Measurements from ENCODE around the gene RGS3. TPM values are rescaled to one million over a fixed set of nuclear protein-coding genes. Genes with fewer than 3 reads are reported as not detected.
A peak's percentile ranks its signal among the peaks of the same experiment; 100 is the strongest.

Gene RGS3
- total and polyA plus RNA-seq, 7 experiments from 2014 or later = 4.9 to 43.4 (median 11.6) TPM

DNA sequence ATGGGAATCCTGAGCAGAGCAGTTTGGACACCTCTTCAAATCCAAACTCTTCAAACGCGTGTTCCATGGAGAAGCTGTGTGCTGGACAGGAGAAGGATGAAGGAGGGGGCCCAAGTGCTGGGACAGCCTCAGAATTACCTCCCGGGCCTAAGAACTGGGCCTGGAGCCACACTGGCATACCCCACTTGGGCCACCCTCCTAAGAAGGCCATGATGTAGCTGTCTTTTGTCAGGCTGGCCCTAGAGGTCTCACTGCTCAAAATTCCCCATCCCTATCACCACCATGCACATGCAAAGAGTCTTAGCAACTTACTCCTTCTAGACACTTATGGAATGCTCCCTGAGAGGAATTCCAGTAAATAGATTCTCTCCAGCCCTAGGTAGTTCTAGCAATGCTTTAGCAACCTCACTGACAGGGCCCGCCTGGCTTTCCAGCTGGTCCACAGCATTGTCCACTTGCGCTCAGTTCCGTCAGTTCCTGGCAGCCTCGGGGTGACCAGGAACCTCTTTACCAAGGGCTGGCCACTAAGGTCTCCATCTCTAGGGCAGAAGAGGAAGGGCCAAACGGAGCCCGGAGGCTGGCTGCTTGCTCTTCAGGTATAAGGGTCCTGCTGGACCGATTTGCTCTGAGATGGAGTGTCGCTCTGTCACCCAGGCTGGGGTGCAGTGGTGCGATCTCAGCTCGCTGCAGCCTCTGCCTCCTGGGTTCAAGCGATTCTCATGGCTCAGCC, 75.3 kb downstream of the RGS3 start:
- Histone ChIP-seq H3K27me3 (ENCODE audit: control insufficient read depth in 2 of 2, insufficient read depth in 2 of 2, low read length in 2 of 2) (no peaks in the 10 kb centered on the region), H3K4me3 (ENCODE audit: low read length) (no peak overlapping the region), H3K36me3 (ENCODE audit: control insufficient read depth in 2 of 3, insufficient read depth in 3 of 3, low read length in 3 of 3) (peaks cover 0 to 58% (median 20%) of the 10 kb centered on the region in 3 experiments), H3K4me1 (ENCODE audit: control insufficient read depth in 2 of 2, insufficient read depth in 2 of 2, low read length in 2 of 2) (no peaks in the 10 kb centered on the region), H3K9me3 (ENCODE audit: control insufficient read depth in 2 of 3, low read length in 3 of 3) (no peaks in the 10 kb centered on the region), H3K27ac (ENCODE audit: low read depth, low read length) (no peak overlapping the region)
- H3K4me3 Mint-ChIP-seq = no peak overlapping the region
- intact Hi-C loops (cut with micrococcal nuclease) = no loop called here
- peaks cover 0 to 21% (median 4%) of the 10 kb centered on the region in 7 donors for H3K4me1 Mint-ChIP-seq
- no peaks in the 10 kb centered on the region for H3K27me3 Mint-ChIP-seq
- H3K9me3 Mint-ChIP-seq = peaks cover 0 to 2% (median 0%) of the 10 kb centered on the region in 11 donors
- peak overlapping the region in 1 of 9 donors; percentile 18 for H3K27ac Mint-ChIP-seq
- no peak for DNase-seq
- POLR2A ChIA-PET = interaction anchor here (0.6 kb wide), 1 partner anchor 44 kb away, joined by 3 read pairs; no protein-coding TSS in a partner anchor
- CTCF ChIA-PET = interaction anchor here (1.1 kb wide), 1 partner anchor 92 kb away, joined by 3 read pairs; no protein-coding TSS in a partner anchor
- ATAC-seq = no peak
- H3K36me3 Mint-ChIP-seq = peaks cover 10 to 57% (median 16%) of the 10 kb centered on the region in 5 donors

DNA sequence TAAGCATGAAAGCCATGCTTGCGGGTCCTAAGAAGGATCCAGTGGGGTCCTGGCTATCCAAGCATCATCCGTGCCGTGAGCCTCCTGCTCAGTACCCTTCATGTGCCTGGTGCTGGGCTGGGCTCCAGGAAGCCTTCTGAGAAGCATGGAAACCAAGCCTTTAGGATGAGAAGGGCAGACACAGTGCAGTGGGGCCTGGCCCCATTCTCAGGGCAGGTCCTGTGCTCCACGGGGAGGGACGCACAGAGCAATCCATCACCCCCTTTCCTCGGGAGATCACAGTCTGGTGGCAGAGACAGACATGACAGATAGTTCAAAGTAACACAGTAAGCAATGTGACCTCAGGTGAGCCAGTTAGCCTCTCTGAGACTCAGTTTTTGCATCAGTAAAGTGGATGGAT, 76.9 kb downstream of the RGS3 start:
- DNase-seq (no peak), ATAC-seq (no peak)
- peaks cover 0 to 21% (median 4%) of the 10 kb centered on the region in 7 donors for H3K4me1 Mint-ChIP-seq
- no peaks in the 10 kb centered on the region for H3K27me3 Mint-ChIP-seq
- H3K9me3 Mint-ChIP-seq = peaks cover 0 to 2% (median 0%) of the 10 kb centered on the region in 11 donors
- Histone ChIP-seq H3K4me1 (ENCODE audit: control insufficient read depth in 2 of 2, insufficient read depth in 2 of 2, low read length in 2 of 2) (no peaks in the 10 kb centered on the region), H3K36me3 (ENCODE audit: control insufficient read depth in 2 of 3, insufficient read depth in 3 of 3, low read length in 3 of 3) (peaks cover 0 to 60% (median 20%) of the 10 kb centered on the region in 3 experiments), H3K27me3 (ENCODE audit: control insufficient read depth in 2 of 2, insufficient read depth in 2 of 2, low read length in 2 of 2) (no peaks in the 10 kb centered on the region), H3K27ac (ENCODE audit: low read depth, low read length) (no peak overlapping the region), H3K9me3 (ENCODE audit: control insufficient read depth in 2 of 3, low read length in 3 of 3) (no peaks in the 10 kb centered on the region), H3K4me3 (ENCODE audit: low read length) (no peak overlapping the region)
- CTCF ChIA-PET = no interaction called here
- POLR2A ChIA-PET = interaction anchor here (1.1 kb wide), 1 partner anchor 10 kb away, joined by 3 read pairs; no protein-coding TSS in a partner anchor
- H3K27ac Mint-ChIP-seq = peak overlapping the region in 2 of 9 donors; percentile 26 to 56
- intact Hi-C loops (cut with micrococcal nuclease) = no loop called here
- no peak overlapping the region for H3K4me3 Mint-ChIP-seq
- H3K36me3 Mint-ChIP-seq = peaks cover 9 to 57% (median 16%) of the 10 kb centered on the region in 5 donors

DNA sequence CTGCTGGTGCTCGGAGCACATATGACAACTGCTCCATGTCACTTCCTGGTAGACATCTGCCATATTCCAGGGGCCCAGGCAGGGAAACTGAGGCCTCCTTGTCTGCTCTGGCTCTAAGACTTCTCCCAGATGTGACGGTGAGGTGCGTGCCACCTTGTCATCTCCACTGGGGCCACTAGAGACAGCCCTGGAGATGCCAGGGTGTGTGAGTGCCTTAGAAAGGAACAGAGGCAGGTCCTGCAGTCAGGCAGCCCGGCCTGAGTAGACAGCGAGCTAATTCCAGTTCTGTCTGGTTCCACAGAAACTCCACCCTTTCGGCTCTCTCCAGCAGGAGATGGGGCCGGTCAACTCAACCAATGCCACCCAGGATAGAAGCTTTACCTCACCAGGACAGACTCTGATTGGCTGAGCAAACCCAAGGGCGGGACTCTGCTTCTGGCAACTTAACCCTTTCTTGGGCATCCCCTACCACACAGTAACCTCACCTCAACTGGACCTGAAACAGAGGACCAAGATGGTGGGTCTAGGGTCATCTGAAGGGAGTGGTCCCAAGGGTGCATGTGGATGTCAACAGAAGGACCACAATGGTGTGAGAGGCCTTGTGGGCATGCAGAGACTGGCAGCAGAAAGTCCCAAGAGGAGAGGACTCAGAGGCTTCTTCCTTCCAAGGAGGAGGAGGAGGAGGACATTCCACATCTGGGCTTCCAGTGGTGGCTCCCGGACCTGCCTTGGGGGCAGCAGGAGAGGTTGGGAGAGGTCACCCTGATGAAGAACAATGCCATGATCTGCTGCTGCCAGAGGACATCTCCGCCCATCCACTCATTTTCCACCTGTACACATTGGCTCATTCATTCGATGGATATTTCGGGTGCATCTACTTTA, 77.7 kb downstream of the RGS3 start:
- Mint-ChIP-seq H3K36me3 (peaks cover 9 to 52% (median 12%) of the 10 kb centered on the region in 5 donors), H3K4me3 (no peak overlapping the region), H3K27ac (no peak overlapping the region), H3K27me3 (no peaks in the 10 kb centered on the region), H3K9me3 (peaks cover 0 to 2% (median 0%) of the 10 kb centered on the region in 11 donors), H3K4me1 (peaks cover 0 to 26% (median 4%) of the 10 kb centered on the region in 7 donors)
- ATAC-seq (no peak), DNase-seq (no peak)
- H3K4me3 ChIP-seq (ENCODE audit: low read length) = no peak overlapping the region
- intact Hi-C loops (cut with micrococcal nuclease) = no loop called here
- H3K4me1 ChIP-seq (ENCODE audit: control insufficient read depth in 2 of 2, insufficient read depth in 2 of 2, low read length in 2 of 2) = no peaks in the 10 kb centered on the region
- POLR2A ChIA-PET = interaction anchor here (1.1 kb wide), 1 partner anchor 11 kb away, joined by 3 read pairs; no protein-coding TSS in a partner anchor
- H3K36me3 ChIP-seq (ENCODE audit: control insufficient read depth in 2 of 3, insufficient read depth in 3 of 3, low read length in 3 of 3) = peaks cover 0 to 60% (median 20%) of the 10 kb centered on the region in 3 experiments
- H3K27me3 ChIP-seq (ENCODE audit: control insufficient read depth in 2 of 2, insufficient read depth in 2 of 2, low read length in 2 of 2) = no peaks in the 10 kb centered on the region
- CTCF ChIA-PET = no interaction called here
- H3K9me3 ChIP-seq (ENCODE audit: control insufficient read depth in 2 of 3, low read length in 3 of 3) = no peaks in the 10 kb centered on the region
- H3K27ac ChIP-seq (ENCODE audit: low read depth, low read length) = no peak overlapping the region

DNA sequence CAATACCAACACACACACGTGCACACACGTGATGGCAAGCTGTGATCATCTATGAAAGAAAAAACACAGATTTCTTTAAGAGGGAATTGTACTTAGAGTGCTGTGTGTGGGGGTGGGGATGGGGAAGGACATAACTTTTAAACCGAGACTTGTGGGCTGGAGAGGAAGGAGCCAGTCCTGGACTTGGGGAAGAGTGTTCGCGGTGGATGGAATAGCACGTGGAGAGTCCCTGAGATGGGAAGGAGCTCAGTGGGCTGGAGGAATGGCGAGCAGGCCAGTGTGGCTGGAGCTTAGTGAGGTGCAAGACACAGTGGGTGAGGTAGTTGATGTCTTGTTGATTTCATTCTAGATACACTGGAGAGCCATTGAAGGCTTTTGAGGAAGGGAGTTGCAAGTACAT, 78.5 kb downstream of the RGS3 start:
- peaks cover 10 to 46% (median 12%) of the 10 kb centered on the region in 5 donors for H3K36me3 Mint-ChIP-seq
- no peak overlapping the region for H3K4me3 Mint-ChIP-seq
- peaks cover 3 to 30% (median 7%) of the 10 kb centered on the region in 7 donors for H3K4me1 Mint-ChIP-seq
- peaks cover 0 to 2% (median 0%) of the 10 kb centered on the region in 11 donors for H3K9me3 Mint-ChIP-seq
- intact Hi-C loops (cut with micrococcal nuclease) = no loop called here
- H3K4me3 ChIP-seq (ENCODE audit: low read length) = no peak overlapping the region
- H3K27me3 ChIP-seq (ENCODE audit: control insufficient read depth in 2 of 2, insufficient read depth in 2 of 2, low read length in 2 of 2) = no peaks in the 10 kb centered on the region
- peaks cover 0 to 53% (median 14%) of the 10 kb centered on the region in 3 experiments for H3K36me3 ChIP-seq (ENCODE audit: control insufficient read depth in 2 of 3, insufficient read depth in 3 of 3, low read length in 3 of 3)
- no peak overlapping the region for H3K27ac ChIP-seq (ENCODE audit: low read depth, low read length)
- H3K4me1 ChIP-seq (ENCODE audit: control insufficient read depth in 2 of 2, insufficient read depth in 2 of 2, low read length in 2 of 2) = peaks cover 0 to 6% of the 10 kb centered on the region in 2 donors
- no peak for ATAC-seq
- H3K27ac Mint-ChIP-seq = no peak overlapping the region
- H3K9me3 ChIP-seq (ENCODE audit: control insufficient read depth in 2 of 3, low read length in 3 of 3) = no peaks in the 10 kb centered on the region
- DNase-seq = no peak
- CTCF ChIA-PET = no interaction called here
- POLR2A ChIA-PET = no interaction called here
- no peaks in the 10 kb centered on the region for H3K27me3 Mint-ChIP-seq

DNA sequence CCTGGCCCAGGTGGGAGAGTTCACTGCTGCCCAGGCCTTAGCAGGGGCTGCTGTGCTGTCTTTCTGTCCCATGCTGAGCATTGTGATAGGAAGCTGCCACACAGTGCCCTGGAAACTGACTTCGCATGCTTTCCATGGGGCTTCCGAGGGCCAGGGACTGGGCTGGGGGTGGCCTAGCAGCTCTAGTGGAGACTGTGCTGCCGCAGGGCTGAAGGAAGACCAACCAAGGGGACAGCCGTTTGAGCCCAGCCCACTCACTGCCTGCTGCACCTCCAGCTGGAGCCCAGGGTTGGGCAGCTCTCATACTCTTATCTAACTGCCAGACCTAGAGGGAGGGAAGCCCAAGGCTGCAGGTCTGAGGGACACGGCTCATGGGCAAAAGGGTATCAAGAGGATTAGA, 79.2 kb downstream of the RGS3 start:
- no peak overlapping the region for H3K27ac ChIP-seq (ENCODE audit: low read depth, low read length)
- ATAC-seq (no peak), DNase-seq (no peak)
- Mint-ChIP-seq H3K27ac (peak overlapping the region in 2 of 9 donors; percentile 22 to 26), H3K27me3 (no peaks in the 10 kb centered on the region), H3K36me3 (peaks cover 4 to 38% (median 12%) of the 10 kb centered on the region in 5 donors), H3K4me1 (peaks cover 9 to 36% (median 14%) of the 10 kb centered on the region in 7 donors), H3K4me3 (no peak overlapping the region), H3K9me3 (peaks cover 0 to 2% (median 0%) of the 10 kb centered on the region in 11 donors)
- CTCF ChIA-PET = no interaction called here
- H3K4me3 ChIP-seq (ENCODE audit: low read length) = no peak overlapping the region
- H3K4me1 ChIP-seq (ENCODE audit: control insufficient read depth in 2 of 2, insufficient read depth in 2 of 2, low read length in 2 of 2) = peaks cover 5 to 12% of the 10 kb centered on the region in 2 donors
- intact Hi-C loops (cut with micrococcal nuclease) = no loop called here
- H3K36me3 ChIP-seq (ENCODE audit: control insufficient read depth in 2 of 3, insufficient read depth in 3 of 3, low read length in 3 of 3) = peaks cover 0 to 45% (median 9%) of the 10 kb centered on the region in 3 experiments
- H3K27me3 ChIP-seq (ENCODE audit: control insufficient read depth in 2 of 2, insufficient read depth in 2 of 2, low read length in 2 of 2) = no peaks in the 10 kb centered on the region
- H3K9me3 ChIP-seq (ENCODE audit: control insufficient read depth in 2 of 3, low read length in 3 of 3) = no peaks in the 10 kb centered on the region
- POLR2A ChIA-PET = interaction anchor here (0.7 kb wide), 1 partner anchor 176 kb away, joined by 3 read pairs; no protein-coding TSS in a partner anchor

DNA sequence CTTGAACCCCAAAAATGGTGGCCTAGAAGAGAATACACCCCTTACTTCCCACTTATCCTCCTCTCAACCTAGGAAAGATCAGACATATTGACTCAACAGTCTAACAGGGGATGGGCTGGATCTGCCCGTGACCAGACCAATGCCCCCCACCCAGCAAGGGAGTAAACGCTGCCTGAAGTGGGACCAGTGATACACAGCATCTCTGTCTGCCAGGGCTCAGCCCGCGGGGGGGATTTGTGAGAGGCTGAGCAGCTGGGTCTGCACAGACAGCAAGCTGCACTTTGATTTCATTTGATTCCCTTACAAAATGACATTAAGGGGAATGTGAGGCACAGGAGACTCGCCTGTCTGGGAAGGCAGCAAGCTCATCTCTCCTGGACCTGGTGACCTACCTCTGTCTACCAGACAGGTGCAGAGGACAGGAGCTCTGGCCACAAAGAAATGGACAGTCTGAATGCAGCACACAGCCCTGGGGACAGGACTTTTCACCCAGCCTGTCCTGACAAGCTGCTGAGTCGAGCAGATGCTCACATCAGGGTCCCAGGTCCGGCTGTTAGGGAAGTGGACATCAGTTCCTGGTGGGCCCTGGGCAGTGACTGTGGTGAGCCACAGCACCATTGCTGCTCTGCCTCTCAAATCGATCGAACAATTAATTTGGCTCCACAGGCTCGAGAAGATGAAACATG, 79.9 kb downstream of the RGS3 start:
- Mint-ChIP-seq H3K4me1 (peaks cover 16 to 43% (median 21%) of the 10 kb centered on the region in 7 donors), H3K9me3 (peaks cover 0 to 2% (median 0%) of the 10 kb centered on the region in 11 donors), H3K27ac (peak overlapping the region in 2 of 9 donors; percentile 22 to 26), H3K36me3 (peaks cover 4 to 38% (median 12%) of the 10 kb centered on the region in 5 donors), H3K27me3 (no peaks in the 10 kb centered on the region), H3K4me3 (no peak overlapping the region)
- Histone ChIP-seq H3K9me3 (ENCODE audit: control insufficient read depth in 2 of 3, low read length in 3 of 3) (no peaks in the 10 kb centered on the region), H3K27me3 (ENCODE audit: control insufficient read depth in 2 of 2, insufficient read depth in 2 of 2, low read length in 2 of 2) (no peaks in the 10 kb centered on the region), H3K4me3 (ENCODE audit: low read length) (no peak overlapping the region), H3K36me3 (ENCODE audit: control insufficient read depth in 2 of 3, insufficient read depth in 3 of 3, low read length in 3 of 3) (peaks cover 0 to 39% (median 4%) of the 10 kb centered on the region in 3 experiments), H3K27ac (ENCODE audit: low read depth, low read length) (no peak overlapping the region), H3K4me1 (ENCODE audit: control insufficient read depth in 2 of 2, insufficient read depth in 2 of 2, low read length in 2 of 2) (peaks cover 12 to 19% of the 10 kb centered on the region in 2 donors)
- CTCF ChIA-PET = no interaction called here
- POLR2A ChIA-PET = interaction anchor here (0.7 kb wide), 1 partner anchor 176 kb away, joined by 3 read pairs; no protein-coding TSS in a partner anchor
- no peak for DNase-seq
- no peak for ATAC-seq
- intact Hi-C loops (cut with micrococcal nuclease) = no loop called here
